ENCODE data around the gene SLC37A2.

DNA sequence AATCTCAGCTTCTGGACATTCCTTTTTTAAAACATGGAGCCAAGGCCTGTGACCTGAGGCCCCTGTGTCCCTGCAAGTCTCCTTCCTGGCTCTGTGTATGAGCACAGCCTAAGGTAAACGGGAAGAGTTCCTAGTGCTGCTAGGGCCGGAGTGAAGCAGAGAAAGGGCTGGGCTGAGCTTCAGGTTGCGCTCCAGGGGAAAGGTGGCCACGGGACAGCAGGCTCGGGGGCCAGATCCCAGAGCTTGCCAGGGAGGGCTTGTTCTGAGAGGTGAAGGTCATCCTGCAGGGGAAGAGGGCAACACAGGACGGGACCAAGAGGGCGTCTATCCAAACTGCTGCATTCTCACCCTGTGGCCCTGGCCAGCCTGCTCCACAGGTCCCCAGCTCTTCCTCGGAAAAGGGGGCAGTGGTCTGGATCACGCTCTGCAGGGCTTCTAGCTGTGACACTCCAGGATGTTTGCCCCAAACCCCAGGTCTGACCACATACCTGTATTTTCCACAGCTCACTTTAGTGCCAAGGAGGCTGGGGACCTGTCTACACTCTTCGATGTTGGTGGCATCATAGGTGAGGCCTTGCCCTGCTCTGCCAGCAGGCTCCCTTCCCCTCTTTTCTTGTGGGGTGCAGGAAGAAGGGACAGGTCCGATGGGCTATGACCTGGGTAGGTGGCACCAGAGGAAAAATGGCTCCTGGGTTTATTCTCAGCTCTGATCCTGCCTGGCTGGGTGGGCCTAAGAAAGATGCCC, 20.4 kb downstream of the SLC37A2 start:
- TF ChIP-seq, protein P1, sequence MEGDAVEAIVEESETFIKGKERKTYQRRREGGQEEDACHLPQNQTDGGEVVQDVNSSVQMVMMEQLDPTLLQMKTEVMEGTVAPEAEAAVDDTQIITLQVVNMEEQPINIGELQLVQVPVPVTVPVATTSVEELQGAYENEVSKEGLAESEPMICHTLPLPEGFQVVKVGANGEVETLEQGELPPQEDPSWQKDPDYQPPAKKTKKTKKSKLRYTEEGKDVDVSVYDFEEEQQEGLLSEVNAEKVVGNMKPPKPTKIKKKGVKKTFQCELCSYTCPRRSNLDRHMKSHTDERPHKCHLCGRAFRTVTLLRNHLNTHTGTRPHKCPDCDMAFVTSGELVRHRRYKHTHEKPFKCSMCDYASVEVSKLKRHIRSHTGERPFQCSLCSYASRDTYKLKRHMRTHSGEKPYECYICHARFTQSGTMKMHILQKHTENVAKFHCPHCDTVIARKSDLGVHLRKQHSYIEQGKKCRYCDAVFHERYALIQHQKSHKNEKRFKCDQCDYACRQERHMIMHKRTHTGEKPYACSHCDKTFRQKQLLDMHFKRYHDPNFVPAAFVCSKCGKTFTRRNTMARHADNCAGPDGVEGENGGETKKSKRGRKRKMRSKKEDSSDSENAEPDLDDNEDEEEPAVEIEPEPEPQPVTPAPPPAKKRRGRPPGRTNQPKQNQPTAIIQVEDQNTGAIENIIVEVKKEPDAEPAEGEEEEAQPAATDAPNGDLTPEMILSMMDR (IDR thresholded peaks at IDR 0.05), result no peak
- TF ChIP-seq POLR2A (IDR thresholded peaks at IDR 0.05), result no peak
